Activated naive CD8-positive, alpha-beta T cell treated with anti-CD3 and anti-CD28 coated beads for 36 hours (primary cell): ENCODE data around the gene CCND3. TPM values are rescaled to one million over a fixed set of nuclear protein-coding genes. Genes with fewer than 3 reads are reported as not detected.

Source experiments
- total RNA-seq, 2 experiments: library from RNA; stranded (reverse); gene quantifications; one replicate each; pipeline ENCODE4 v1.2.3, GENCODE V29; 2021

CCND3 gene
- total RNA-seq, 2 experiments from 2014 or later: 396 to 403 TPM

Other genes with a start within 250 kb of the CCND3 start
- gene TFEB, start 206.2 kb downstream of the CCND3 start, total RNA-seq: 10 to 100 TPM in 1 of 2 experiments, 1 to 10 TPM in 1; 9.3 to 11.5 TPM
- gene PGC, start 194.4 kb downstream of the CCND3 start, total RNA-seq: not detected
- gene FRS3, start 161.9 kb downstream of the CCND3 start, total RNA-seq: 1 to 10 TPM; 3.1 to 5.2 TPM
- gene PRICKLE4, start 161.0 kb downstream of the CCND3 start, total RNA-seq: not detected
- gene TOMM6, start 154.1 kb downstream of the CCND3 start, total RNA-seq: 100 to 1,000 TPM; 423 to 429 TPM
- 1 to 10 TPM; 4.4 to 4.5 TPM for gene USP49, start 46.4 kb downstream of the CCND3 start, total RNA-seq
- gene MED20, start 20.7 kb downstream of the CCND3 start, total RNA-seq: 10 to 100 TPM; 19.8 to 22.3 TPM
- 10 to 100 TPM; 75.7 to 79.1 TPM for gene BYSL, start 20.3 kb downstream of the CCND3 start, total RNA-seq
- gene TAF8, start 108.7 kb upstream of the CCND3 start, total RNA-seq: 10 to 100 TPM; 40.4 to 45.1 TPM
- gene C6orf132, start 200.8 kb upstream of the CCND3 start, total RNA-seq: under 1 TPM; 0.18 to 0.19 TPM
- gene GUCA1A, start 231.6 kb upstream of the CCND3 start, total RNA-seq: under 1 TPM in 1 of 2 experiments, not detected in 1; 0.14 TPM